IPS-15b (cell line): Measurements from ENCODE around the gene DDX54.
"Not testable (repeated sequence)": the region's sequence is repeated elsewhere in the genome, so short reads cannot be mapped to it uniquely, and the experiment has no call there.

Experiments used
- H3K27me3 ChIP-seq: one replicate; pipeline ENCODE4 v1.6.1; 2013; ENCODE audit warnings: low read length; ENCODE audit not compliant: control insufficient read depth, insufficient read depth
- H3K36me3 ChIP-seq: one replicate; pipeline ENCODE4 v1.6.1; 2013; ENCODE audit warnings: low read length; ENCODE audit not compliant: control insufficient read depth, insufficient read depth
- H3K4me1 ChIP-seq: one replicate; pipeline ENCODE4 v1.6.1; 2013; ENCODE audit warnings: mild to moderate bottlenecking, low read length; ENCODE audit not compliant: control insufficient read depth, insufficient read depth
- H3K4me3 ChIP-seq: one replicate; pipeline ENCODE4 v1.5.1; 2013; ENCODE audit warnings: low read depth, low read length
- H3K9ac ChIP-seq: one replicate; pipeline ENCODE4 v1.6.1; 2013; ENCODE audit warnings: low read depth, mild to moderate bottlenecking, low read length
- H3K9me3 ChIP-seq: one replicate; pipeline ENCODE4 v1.6.1; 2013; ENCODE audit warnings: mild to moderate bottlenecking, low read length; ENCODE audit not compliant: control insufficient read depth, insufficient read depth

The DDX54 gene

DNA sequence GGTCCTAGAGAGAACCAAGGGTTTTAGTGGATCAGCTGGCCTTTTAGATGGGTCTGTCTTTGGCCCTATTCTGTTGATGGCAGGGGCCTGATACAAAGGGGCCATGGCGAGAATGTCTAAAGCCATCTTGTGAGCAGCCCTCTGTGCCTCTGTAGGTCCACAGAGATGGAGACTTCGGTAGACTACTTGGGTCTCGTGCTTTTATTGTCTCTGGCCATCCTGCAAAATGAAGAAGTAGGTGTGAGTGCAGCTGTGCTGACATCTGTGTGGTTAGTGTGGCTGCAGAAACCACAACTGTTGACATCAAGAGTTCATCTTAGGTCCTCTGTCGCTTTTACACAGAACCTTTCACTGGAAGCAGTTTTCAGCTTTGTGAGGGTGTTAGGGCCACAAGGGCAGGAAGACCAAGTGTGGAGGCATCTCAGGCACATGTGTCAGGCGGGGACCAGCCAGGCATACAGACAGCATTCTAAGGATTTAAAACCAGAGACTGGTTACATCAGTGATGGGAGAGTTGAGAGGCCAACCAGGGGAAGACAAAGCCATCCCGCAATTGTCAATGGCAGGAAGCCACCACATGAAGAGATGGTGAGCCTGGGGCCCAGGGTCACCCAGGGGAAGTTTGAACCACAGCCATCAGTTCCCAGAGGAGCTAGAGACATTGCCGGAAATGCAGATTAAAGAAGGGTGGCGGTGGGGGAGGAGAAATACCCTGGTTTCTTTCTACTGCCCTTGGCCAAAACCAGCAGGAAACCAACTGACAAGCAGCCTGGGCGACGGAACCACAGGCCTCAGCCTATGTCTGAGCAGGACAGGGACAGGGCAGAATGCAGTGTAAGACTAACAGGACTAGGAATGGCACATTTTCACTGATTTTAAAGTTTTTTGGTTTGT lies 23.0 kb upstream of the DDX54 start:
- H3K4me1 ChIP-seq: no peaks in the 10 kb centered on the region
- no peaks in the 10 kb centered on the region for H3K9me3 ChIP-seq
- no peaks in the 10 kb centered on the region for H3K27me3 ChIP-seq
- H3K9ac ChIP-seq: no peak overlapping the region
- H3K36me3 ChIP-seq: no peaks in the 10 kb centered on the region
- H3K4me3 ChIP-seq: no peak overlapping the region

DNA sequence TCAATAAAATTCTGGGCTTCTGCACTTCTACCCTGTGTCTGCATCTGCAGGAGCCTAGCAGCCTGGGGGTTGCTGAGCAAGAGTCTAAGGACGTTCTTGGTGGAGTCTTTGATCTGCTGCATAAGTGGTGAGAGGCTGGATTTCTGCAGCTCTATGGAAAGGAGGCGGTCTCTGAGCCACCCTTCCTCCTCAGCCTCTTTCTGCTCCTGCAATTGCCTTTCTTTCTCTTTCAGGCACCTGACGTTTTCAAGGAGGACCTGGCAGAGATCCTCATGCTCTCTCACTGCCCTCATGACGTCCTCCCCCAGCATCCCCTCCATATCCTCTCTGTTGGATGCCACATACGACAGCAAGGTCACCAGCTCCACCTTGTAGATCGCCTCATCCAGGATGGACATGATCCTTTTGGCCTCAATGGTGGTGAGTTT lies 22.3 kb upstream of the DDX54 start:
- H3K9ac ChIP-seq: no peak overlapping the region
- no peaks in the 10 kb centered on the region for H3K4me1 ChIP-seq
- H3K9me3 ChIP-seq: no peaks in the 10 kb centered on the region
- H3K36me3 ChIP-seq: no peaks in the 10 kb centered on the region
- H3K4me3 ChIP-seq: no peak overlapping the region
- no peaks in the 10 kb centered on the region for H3K27me3 ChIP-seq

DNA sequence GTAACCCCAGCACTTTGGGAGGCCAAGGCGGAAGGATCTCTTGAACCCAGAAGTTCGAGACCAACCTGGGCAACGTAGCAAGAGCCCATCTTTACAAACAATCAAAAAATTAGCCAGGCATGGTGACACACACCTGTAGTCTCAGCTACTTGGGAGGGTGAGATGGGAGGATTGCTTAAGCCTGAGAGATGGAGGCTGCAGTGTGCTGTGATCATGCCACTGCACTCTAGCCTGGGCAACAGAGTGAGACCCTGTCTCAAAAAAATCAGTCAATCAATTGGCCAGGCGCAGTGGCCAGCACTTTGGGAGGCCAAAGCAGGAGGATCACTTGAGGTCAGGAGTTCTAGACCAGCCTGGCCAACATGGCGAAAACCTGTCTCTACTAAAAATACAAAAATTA lies 21.5 kb upstream of the DDX54 start:
- not testable (repeated sequence) for H3K4me3 ChIP-seq, H3K36me3 ChIP-seq, H3K9ac ChIP-seq, H3K9me3 ChIP-seq, H3K4me1 ChIP-seq, H3K27me3 ChIP-seq

GRCh38 chr12:113204804-113205203 lies 19.5 kb upstream of the DDX54 start:
- H3K4me3 ChIP-seq: no peak overlapping the region
- H3K9ac ChIP-seq: no peak overlapping the region
- H3K36me3 ChIP-seq: no peaks in the 10 kb centered on the region
- no peaks in the 10 kb centered on the region for H3K27me3 ChIP-seq
- no peaks in the 10 kb centered on the region for H3K9me3 ChIP-seq
- no peaks in the 10 kb centered on the region for H3K4me1 ChIP-seq

DNA sequence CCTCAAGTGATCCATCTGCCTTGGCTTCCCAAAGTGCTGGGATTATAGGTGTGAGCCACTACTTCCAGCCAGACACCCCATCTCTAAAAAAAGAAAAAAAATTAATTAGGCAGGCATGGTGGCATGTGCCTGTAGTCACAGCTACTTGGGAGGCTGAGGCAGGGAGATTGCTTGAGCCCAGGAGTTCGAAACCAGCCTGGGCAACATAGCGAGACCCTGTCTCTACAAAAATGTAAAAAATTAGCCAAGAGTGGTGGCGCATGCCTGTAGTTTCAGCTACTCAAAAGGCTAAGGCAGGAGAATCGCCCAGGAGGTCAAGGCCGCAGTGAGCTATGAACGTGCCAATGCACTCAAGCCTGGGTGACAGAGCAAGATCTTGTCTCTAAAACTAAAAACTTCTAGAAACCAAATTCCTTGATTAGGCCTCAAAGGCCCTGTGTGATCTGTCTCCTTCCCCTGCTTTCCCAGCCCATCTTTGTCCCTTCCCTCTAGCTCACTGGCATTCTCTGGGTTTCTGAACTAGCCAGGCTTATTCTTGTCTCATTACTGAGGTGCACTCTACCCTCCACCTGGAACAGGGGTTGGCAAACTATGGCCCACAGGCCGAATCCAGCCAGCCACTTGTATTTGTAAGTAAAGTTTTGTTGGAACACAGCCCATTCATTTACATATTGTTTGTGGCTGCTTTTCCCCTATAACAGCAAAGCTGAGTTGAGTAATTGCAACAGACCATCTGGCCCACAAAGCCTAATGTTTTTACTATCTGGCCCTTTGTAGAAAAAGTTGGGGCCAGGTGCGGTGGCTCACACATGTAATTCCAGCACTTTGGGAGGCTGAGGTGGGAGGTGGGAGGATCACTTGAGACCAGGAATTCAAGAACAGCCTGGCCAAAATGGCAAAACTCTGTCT lies 18.8 kb upstream of the DDX54 start:
- Histone ChIP-seq H3K4me1 (no peaks in the 10 kb centered on the region), H3K27me3 (no peaks in the 10 kb centered on the region), H3K4me3 (no peak overlapping the region), H3K9me3 (no peaks in the 10 kb centered on the region), H3K36me3 (no peaks in the 10 kb centered on the region), H3K9ac (no peak overlapping the region)

DNA sequence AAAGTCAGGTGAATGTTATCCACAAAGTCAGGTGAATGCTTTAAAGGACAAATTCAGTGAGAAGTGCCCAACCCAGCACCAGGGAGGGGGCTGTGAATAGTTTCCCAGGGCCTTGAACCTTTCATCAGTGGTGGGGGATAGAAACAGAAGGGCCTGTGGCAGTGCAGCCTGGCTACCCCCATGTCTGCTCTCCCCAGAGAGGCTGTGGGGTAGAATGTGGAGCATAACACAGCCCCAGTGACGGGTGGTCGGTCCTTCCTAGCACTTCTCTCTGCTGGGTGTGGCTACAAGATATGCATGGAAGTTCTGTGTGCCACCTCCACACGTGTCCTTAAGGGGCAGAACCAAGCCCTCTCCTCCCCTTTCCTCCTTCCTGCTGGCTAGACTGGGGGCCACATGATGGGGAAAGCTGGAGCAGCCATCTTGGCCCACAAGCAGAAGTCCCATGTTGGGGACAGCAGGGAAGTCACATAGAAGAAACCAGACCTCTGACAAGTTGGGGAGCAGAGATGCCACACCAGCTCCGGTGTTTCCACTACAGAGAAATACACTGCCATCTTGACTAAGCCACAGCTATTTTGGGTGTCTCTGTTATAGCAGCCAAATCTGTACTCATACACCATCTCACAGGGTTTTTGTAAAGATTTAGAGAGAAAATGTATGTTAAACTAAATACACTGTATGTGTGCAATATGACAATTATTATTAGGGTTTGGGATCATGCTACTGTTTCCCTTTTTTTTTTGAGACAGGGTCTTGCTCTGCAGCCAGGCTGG lies 17.2 kb upstream of the DDX54 start:
- Histone ChIP-seq H3K27me3 (no peaks in the 10 kb centered on the region), H3K9ac (no peak overlapping the region), H3K36me3 (no peaks in the 10 kb centered on the region), H3K4me3 (no peak overlapping the region), H3K9me3 (no peaks in the 10 kb centered on the region), H3K4me1 (no peaks in the 10 kb centered on the region)

DNA sequence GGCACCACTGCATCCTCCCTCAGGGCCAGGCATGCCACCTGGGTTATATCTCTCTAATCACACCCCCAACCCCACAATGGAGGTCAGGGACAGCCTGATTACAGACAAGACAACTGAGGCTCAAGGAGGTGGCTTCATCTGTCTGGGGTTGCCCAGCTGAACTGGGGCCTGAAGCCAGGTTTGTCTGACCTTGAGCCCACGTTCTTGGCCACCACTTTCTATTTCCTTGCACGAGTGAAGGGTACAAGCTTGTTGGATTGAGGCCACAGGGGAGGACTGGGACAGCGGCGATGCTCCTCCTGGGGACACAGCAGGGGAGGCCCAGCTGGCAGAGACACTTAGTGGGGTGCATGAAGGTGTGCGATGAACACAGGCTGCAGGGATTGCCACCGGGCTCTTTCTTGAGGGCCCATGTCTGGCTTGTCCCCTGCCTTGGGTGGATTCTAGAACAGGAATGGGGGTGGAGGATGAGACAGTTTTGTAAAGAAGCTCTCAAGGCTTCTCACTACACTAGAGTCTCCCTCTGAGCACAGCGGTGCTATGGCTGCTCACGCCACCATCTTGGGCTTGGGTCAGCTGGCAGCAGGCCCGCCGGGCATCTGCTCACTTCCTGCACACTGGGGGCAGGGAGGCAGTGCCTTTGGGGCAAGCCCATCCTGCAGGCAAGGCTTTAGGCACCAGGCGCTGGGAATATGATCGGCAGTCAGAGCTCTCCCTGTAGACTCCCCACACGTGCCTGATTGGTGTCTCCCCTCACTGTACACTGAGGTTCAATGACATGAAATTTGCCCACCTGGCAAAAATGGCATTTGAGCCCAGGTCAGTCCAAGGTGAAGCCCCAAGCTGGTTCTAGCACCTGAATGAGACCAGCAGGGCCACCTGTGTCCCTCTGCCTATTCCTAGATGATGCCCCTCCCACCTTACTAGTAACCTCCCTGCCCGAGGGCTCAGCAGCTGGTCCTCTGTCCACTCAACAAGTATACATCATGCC lies 16.2 kb upstream of the DDX54 start:
- H3K36me3 ChIP-seq: no peaks in the 10 kb centered on the region
- no peak overlapping the region for H3K9ac ChIP-seq
- H3K27me3 ChIP-seq: no peaks in the 10 kb centered on the region
- no peaks in the 10 kb centered on the region for H3K4me1 ChIP-seq
- no peaks in the 10 kb centered on the region for H3K9me3 ChIP-seq
- H3K4me3 ChIP-seq: no peak overlapping the region

GRCh38 chr12:113200021-113200797 lies 14.9 kb upstream of the DDX54 start:
- H3K36me3 ChIP-seq: no peaks in the 10 kb centered on the region
- no peaks in the 10 kb centered on the region for H3K9me3 ChIP-seq
- H3K4me3 ChIP-seq: no peak overlapping the region
- no peak overlapping the region for H3K9ac ChIP-seq
- H3K4me1 ChIP-seq: no peaks in the 10 kb centered on the region
- H3K27me3 ChIP-seq: no peaks in the 10 kb centered on the region

DNA sequence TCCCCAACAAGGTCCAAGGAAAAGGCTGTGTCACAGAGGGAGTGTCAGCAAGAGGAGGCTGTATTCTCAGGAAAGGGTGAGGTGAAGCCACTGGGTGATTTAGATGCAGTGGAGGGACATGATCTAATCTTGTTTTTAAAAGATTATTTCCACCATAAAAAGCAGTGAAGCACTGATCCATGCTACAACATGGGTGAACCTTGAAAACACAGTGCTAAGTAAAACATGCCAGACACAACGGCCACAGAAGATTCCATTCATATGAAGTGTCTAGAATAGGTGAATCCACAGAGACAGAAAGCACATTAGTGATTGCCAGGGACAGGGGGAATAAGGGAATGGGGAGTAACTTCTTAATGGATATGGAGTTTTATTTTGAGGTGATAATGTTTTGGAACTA lies 13.0 kb upstream of the DDX54 start:
- H3K36me3 ChIP-seq: no peaks in the 10 kb centered on the region
- H3K27me3 ChIP-seq: no peaks in the 10 kb centered on the region
- H3K4me3 ChIP-seq: no peak overlapping the region
- no peaks in the 10 kb centered on the region for H3K4me1 ChIP-seq
- H3K9me3 ChIP-seq: no peaks in the 10 kb centered on the region
- no peak overlapping the region for H3K9ac ChIP-seq

GRCh38 chr12:113197518-113198077 lies 12.3 kb upstream of the DDX54 start:
- H3K27me3 ChIP-seq: no peaks in the 10 kb centered on the region
- no peaks in the 10 kb centered on the region for H3K4me1 ChIP-seq
- H3K9ac ChIP-seq: no peak overlapping the region
- no peaks in the 10 kb centered on the region for H3K36me3 ChIP-seq
- H3K4me3 ChIP-seq: no peak overlapping the region
- H3K9me3 ChIP-seq: no peaks in the 10 kb centered on the region
